Omental fat pad (tissue), 4 donors: ENCODE data around the gene TEX101. TPM values are rescaled to one million over a fixed set of nuclear protein-coding genes. Genes with fewer than 3 reads are reported as not detected.
"Not testable (repeated sequence)": the region's sequence is repeated elsewhere in the genome, so short reads cannot be mapped to it uniquely, and the experiment has no call there.

Source experiments
- ATAC-seq: fragments of 150-250 bp; one replicate; pipeline ENCODE4 v1.9.1; 2016; ENCODE audit warnings: mild to moderate bottlenecking, moderate library complexity; ENCODE audit not compliant: low FRiP score
- DNase-seq: peaks from one replicate; pipeline ENCODE4 v3.0.0-alpha.2; 2019; ENCODE audit warnings: low spot score
- total RNA-seq, 4 donors: library from RNA; depleted of rRNA; stranded (reverse); fragments of >200 nt; gene quantifications; one replicate each; pipeline ENCODE4 v1.1.0, GENCODE V29; 2016
- TF ChIP-seq, protein P1 (sequence below), 3 donors: fragments of 450-650 bp; IDR thresholded peaks; one replicate each; pipeline ENCODE4 v1.5.1; 2016 to 2017; ENCODE audit warnings: antibody characterized with exemption in 3 of 3, mild to moderate bottlenecking in 3 of 3, moderate library complexity in 2 of 3

Gene TEX101
- total RNA-seq, 4 donors from 2014 or later, result not detected

DNA sequence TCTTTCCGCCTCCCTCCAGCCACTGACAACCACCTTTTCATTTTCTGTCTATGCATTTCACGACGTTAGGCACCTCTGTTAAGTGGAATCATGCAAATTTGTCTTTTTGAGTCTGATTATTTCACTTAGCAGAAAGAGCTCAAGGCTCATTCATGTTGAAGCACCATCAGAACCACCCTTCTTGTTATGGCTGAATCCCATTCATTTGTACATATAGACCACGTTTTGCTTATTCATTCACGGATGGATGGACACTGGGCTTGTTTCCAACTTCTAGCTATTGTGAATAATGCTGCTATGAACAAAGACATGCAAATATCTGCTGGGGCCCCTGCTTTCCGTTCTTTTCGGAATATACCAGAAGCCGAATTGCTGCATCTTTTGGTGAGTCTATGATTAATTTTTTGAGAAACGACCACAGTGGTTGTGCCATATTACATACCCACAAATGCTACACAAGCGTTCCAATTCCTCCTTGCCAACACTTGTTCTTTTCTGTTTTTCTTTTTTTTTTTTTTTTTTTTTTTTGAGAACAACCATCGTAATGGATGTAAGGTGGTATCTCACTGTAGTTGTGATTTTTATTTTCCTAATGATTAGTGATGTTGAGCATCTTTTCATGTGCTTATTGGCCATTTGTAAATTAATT is 23.7 kb upstream of the TEX101 start:
- not testable (repeated sequence) for ATAC-seq, DNase-seq

DNA sequence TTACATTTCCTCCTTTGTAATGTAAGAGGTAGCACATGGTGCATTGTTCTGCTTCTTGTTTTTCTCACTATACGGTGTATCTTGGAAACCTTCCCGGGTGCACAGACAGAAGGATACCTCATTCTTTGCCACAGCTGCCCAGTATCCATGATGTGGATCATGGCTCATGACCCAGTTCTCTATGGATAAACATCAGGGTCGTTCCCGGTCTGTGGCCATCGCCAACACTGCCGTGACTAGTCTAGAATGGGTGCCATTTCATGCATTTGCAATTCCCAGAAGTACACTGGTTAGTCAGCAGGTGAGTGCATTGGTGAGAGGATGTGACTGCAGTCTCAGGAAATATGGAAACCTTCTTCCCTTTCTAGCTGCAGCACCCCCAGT is 23.1 kb upstream of the TEX101 start:
- DNase-seq, ATAC-seq: not testable (repeated sequence)

DNA sequence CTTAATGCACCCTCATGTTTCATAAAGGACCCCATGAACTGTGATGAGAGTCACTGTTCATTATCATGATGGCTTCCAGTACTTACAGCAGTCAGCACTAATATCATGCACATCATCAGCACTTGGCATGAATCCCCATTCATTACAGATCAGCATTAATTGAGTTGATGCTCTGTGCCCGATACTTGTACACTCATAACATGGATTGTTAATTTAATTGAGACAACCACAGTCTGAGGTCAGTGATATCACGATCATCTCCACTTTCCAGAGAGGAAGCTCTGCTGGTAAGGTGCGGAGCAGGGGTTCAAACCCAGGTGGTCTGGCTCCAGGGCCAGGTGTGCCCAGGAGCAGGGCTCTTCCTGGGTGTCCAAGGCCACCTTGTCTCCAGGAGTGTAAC is 21.2 kb upstream of the TEX101 start:
- not testable (repeated sequence) for DNase-seq, ATAC-seq

DNA sequence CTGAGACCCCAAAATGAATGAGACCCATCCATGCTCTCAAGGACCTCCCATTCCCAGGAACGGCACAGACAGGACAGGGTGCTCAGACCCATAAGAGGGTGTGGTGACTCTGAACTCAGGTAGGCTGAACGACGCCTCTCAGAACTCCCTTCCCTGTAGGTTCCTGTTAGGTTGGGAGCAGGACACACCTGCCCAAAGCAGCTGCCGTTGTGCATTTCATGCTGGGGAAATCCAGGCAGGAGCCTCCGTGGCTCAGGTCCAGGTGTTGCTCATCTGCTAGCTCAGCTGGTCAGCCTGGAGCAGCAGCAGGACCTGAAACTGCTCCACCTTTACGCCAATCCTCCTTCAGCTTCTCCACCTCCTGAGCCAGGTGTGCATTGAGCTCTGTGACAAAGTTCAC is 19.1 kb upstream of the TEX101 start:
- ATAC-seq (no peak), DNase-seq (no peak)
- TF ChIP-seq, protein P1, sequence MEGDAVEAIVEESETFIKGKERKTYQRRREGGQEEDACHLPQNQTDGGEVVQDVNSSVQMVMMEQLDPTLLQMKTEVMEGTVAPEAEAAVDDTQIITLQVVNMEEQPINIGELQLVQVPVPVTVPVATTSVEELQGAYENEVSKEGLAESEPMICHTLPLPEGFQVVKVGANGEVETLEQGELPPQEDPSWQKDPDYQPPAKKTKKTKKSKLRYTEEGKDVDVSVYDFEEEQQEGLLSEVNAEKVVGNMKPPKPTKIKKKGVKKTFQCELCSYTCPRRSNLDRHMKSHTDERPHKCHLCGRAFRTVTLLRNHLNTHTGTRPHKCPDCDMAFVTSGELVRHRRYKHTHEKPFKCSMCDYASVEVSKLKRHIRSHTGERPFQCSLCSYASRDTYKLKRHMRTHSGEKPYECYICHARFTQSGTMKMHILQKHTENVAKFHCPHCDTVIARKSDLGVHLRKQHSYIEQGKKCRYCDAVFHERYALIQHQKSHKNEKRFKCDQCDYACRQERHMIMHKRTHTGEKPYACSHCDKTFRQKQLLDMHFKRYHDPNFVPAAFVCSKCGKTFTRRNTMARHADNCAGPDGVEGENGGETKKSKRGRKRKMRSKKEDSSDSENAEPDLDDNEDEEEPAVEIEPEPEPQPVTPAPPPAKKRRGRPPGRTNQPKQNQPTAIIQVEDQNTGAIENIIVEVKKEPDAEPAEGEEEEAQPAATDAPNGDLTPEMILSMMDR (IDR thresholded peaks at IDR 0.05), result no peak

DNA sequence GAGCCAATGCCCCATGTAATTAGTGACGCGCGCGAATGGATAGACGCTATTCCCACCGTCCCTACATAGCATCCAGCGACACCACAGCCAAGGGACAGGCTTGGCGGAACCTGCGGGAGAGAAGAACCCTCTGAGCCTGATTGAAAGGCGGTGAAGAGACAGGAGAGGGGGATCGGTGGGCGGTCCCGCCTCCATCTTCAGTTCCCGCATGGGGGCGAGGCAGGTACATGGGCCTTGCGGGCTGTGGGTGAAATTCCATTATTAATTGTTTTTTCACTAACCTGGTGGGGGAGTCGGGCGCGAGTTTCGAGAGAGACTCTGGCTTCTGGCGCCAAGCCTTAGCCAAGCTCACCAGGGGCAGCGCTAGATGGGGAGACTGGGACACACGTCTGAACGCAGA is 8.4 kb upstream of the TEX101 start:
- ATAC-seq (no peak), DNase-seq (no peak)
- TF ChIP-seq, protein P1 (IDR thresholded peaks at IDR 0.05), result no peak

DNA sequence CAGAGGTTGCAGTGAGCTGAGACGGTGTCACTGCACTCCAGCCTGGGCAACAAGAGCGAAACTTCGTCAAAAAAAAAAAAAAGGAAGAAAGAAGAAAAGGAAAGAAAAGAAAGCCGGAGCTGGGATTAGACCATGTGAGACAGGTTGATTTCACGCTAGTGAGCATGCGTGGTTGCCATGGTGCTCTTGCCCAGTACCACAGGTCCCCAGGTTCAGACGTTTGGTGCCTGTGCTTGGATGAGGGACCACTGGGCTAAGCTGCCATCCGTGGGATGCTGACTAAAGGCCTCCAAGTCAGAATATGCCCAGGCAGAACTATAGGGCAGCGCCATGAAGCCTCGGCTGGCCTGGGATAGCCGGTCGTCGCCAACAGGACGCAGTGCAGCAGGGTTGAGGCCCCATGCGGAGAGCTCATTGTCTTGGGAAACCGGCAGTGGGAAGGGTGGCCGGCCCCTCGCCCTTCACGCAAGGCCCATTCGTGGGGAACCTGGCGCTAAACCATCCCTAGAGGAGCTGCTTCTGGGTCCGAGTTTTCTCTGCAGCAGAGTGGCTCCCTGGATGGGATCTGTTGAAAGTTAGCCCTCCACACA is 7.2 kb upstream of the TEX101 start:
- DNase-seq (no peak), ATAC-seq (no peak)
- TF ChIP-seq, protein P1 (IDR thresholded peaks at IDR 0.05), result no peak

DNA sequence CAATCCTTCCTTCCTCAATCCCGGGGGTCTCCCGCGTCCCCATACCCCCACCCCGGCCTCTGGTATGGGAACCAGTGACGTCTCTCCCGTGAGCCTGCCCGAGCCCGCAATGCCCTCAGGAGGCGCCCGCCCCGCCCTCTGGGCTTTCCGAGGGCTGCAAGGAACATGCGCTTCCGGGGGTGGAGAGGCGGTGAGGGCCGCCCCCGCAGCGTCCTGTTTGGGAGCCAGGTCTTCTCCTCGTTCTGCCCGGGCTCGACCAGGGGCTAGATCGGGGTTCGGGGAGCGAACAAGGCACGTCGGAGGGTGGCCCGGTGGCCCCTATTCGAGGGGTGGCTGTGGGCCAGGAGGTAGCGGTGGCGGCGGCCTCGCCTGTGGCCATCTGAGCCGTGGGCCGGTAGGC is 6.6 kb upstream of the TEX101 start:
- ATAC-seq (no peak), DNase-seq (no peak)
- TF ChIP-seq, protein P1 (IDR thresholded peaks at IDR 0.05), result no peak

DNA sequence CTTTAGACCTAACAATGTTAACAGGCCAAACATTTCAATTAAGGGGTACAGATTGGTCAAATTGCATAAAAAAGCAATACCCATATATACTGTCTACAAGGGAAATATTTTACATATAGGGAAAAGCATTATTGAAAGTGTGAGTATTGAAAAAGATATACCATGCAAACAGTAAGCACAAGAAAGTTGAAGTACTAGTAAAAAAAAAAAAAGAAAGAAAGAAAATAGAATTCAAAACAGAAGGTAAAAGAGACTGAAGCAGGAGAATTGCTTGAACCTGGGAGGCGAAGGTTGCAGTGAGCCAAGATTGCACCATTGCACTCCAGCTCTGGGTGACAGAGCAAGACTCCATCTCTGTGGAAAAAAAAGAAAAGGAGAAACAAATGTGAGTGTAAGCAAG is 5.3 kb upstream of the TEX101 start:
- TF ChIP-seq, protein P1 (IDR thresholded peaks at IDR 0.05), result no peak
- no peak for DNase-seq
- no peak for ATAC-seq

DNA sequence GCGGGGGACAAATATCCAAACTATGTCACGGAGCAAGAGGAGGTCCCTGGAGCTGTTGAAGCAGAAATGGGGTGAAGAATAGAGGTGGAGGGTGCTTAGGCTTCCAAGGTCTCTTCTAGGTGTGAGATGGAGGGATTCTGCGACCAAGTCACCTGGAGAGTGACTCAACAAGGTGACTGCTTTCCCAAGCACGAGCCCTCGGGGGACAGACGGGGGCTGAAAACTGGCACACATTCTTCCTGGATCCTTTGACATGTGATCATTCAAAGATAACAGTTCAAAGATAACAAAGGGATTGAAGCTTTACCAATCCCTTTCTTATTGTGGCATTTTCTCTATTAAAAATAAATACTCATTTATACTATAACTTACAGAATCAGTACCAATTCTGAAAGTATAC is 2.2 kb upstream of the TEX101 start:
- ATAC-seq (no peak), DNase-seq (no peak)
- TF ChIP-seq, protein P1 (IDR thresholded peaks at IDR 0.05), result no peak
